ENCODE data around the gene LIMS1. TPM values are rescaled to one million over a fixed set of nuclear protein-coding genes. Genes with fewer than 3 reads are reported as not detected.

The LIMS1 gene
- total and polyA plus RNA-seq, 5 experiments from 2014 or later = 20.9 to 25.9 (median 21.9) TPM

DNA sequence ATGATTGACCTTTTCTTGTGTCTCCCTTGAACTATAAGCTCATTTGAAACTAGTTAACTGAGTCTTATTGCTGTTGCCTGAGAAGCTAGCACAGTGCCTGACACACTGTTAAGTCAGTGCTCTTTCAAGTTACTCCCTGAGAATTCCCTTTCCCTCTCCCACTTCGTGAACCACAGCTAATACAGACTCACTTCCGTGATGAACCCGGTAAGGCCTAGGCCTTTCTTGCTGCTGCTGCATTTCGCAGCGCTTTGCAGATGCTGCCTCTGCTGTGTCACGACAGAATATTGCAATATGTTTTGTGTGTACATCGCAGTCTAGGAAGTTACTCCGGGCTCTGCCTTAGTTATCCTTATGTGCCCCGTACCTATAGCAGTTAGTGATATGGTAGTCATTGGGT, 42.8 kb downstream of the LIMS1 start:
- Mint-ChIP-seq H3K27me3 (no peaks in the 10 kb centered on the region), H3K4me3 (no peak overlapping the region), H3K9me3 (no peaks in the 10 kb centered on the region), H3K4me1 (peaks cover 0 to 22% (median 7%) of the 10 kb centered on the region in 4 donors), H3K27ac (no peak overlapping the region), H3K36me3 (no peaks in the 10 kb centered on the region)
- ATAC-seq = no peak
- no peak for DNase-seq
- POLR2A ChIA-PET = no interaction called here

- Mint-ChIP-seq H3K9me3 (no peaks in the 10 kb centered on the region), H3K4me3 (no peak overlapping the region), H3K4me1 (peaks cover 3 to 29% (median 11%) of the 10 kb centered on the region in 4 donors), H3K27ac (peak overlapping the region in 1 of 10 donors; percentile 27), H3K27me3 (no peaks in the 10 kb centered on the region), H3K36me3 (no peaks in the 10 kb centered on the region)
- no peak for DNase-seq
- ATAC-seq = no peak
- POLR2A ChIA-PET = no interaction called here
Observed at GRCh38 chr2:108579623-108580022, 45.4 kb downstream of the LIMS1 start.

- H3K4me3 Mint-ChIP-seq = no peak overlapping the region
Observed at GRCh38 chr2:108580050-108580449, 45.8 kb downstream of the LIMS1 start.

DNA sequence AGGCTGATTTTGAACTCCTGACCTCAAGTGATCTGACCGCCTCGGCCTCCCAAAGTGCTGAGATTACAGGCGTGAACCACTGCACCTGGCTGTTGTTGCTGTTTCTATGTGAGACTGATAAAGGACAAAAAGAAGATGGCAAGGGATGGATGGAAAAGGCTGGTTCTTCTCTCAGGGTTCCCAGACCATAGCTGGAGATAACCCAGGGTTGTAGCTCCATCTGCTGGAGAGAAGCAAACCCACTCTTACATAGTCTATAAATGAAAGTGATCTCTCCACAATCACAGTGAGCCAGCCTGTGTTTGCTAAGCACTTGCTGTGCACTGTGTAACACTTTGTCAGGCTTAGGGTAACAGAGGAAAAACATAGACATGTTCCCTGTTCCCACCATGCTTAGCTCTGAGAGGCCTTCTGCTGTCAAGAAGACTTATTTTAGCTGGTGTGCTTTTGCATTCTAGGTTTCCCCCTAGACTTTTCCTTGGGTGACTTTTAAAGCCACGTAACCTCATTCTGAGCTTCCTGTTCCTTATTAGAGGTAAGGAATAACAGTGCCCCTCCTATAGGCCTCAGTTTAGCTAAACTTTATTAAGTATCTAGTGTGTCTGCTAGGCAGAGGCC, 49.7 kb downstream of the LIMS1 start:
- ATAC-seq = peak; percentile 84 to 87
- Mint-ChIP-seq H3K4me3 (peak overlapping the region in 1 of 10 donors; percentile 54), H3K9me3 (no peaks in the 10 kb centered on the region), H3K36me3 (no peaks in the 10 kb centered on the region), H3K27ac (peak overlapping the region in 4 of 10 donors; percentile 16 to 82 (median 42)), H3K4me1 (peaks cover 9 to 48% (median 17%) of the 10 kb centered on the region in 4 donors), H3K27me3 (no peaks in the 10 kb centered on the region)
- POLR2A ChIA-PET = no interaction called here
- DNase-seq = peak; percentile 9 to 71 (median 50)

More at GRCh38 chr2:108580050-108580449, 45.8 kb downstream of the LIMS1 start:
- H3K36me3 Mint-ChIP-seq = no peaks in the 10 kb centered on the region
- peaks cover 3 to 27% (median 9%) of the 10 kb centered on the region in 4 donors for H3K4me1 Mint-ChIP-seq
- POLR2A ChIA-PET = no interaction called here
- peak overlapping the region in 2 of 10 donors; percentile 1 to 27 for H3K27ac Mint-ChIP-seq
- no peaks in the 10 kb centered on the region for H3K9me3 Mint-ChIP-seq
- H3K27me3 Mint-ChIP-seq = no peaks in the 10 kb centered on the region
- no peak for ATAC-seq
- DNase-seq = no peak

DNA sequence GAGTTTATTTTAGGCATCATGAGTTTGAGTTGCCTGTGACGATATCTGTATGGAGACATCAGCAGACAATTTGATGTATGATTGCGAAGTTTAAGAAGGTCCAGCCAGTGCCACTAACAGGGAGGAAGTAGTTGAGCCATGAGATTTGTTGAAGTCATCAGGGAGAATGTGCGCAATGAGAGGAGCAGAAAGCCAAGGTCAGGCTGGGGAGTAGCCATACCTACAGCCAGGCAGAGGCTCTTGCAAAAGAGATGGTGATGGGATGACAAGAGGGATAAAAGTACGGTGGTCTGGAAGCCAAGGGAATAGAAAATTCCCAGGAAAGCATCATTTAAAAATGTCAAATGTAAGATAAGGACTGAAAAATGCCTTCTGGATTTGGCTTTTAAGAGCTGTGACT, 51.2 kb downstream of the LIMS1 start:
- Mint-ChIP-seq H3K4me1 (peaks cover 9 to 50% (median 15%) of the 10 kb centered on the region in 4 donors), H3K36me3 (no peaks in the 10 kb centered on the region), H3K27ac (peak overlapping the region in 3 of 10 donors; percentile 16 to 64 (median 46)), H3K4me3 (peak overlapping the region in 1 of 10 donors; percentile 43), H3K27me3 (no peaks in the 10 kb centered on the region), H3K9me3 (no peaks in the 10 kb centered on the region)
- no peak for DNase-seq
- POLR2A ChIA-PET = no interaction called here
- ATAC-seq = no peak

GRCh38 chr2:108586116-108586515, 51.8 kb downstream of the LIMS1 start:
- H3K27me3 Mint-ChIP-seq = no peaks in the 10 kb centered on the region
- POLR2A ChIA-PET = no interaction called here
- H3K36me3 Mint-ChIP-seq = no peaks in the 10 kb centered on the region
- no peak overlapping the region for H3K4me3 Mint-ChIP-seq
- H3K9me3 Mint-ChIP-seq = no peaks in the 10 kb centered on the region
- no peak for DNase-seq
- no peak for ATAC-seq
- H3K4me1 Mint-ChIP-seq = peaks cover 9 to 54% (median 15%) of the 10 kb centered on the region in 4 donors
- H3K27ac Mint-ChIP-seq = peak overlapping the region in 1 of 10 donors; percentile 41

- POLR2A ChIA-PET = no interaction called here
- H3K27me3 Mint-ChIP-seq = no peaks in the 10 kb centered on the region
- no peak overlapping the region for H3K4me3 Mint-ChIP-seq
- DNase-seq (no peak), ATAC-seq (no peak)
- peaks cover 9 to 55% (median 15%) of the 10 kb centered on the region in 4 donors for H3K4me1 Mint-ChIP-seq
- no peaks in the 10 kb centered on the region for H3K36me3 Mint-ChIP-seq
- no peak overlapping the region for H3K27ac Mint-ChIP-seq
- no peaks in the 10 kb centered on the region for H3K9me3 Mint-ChIP-seq
Observed at GRCh38 chr2:108586631-108587030, 52.4 kb downstream of the LIMS1 start.

DNA sequence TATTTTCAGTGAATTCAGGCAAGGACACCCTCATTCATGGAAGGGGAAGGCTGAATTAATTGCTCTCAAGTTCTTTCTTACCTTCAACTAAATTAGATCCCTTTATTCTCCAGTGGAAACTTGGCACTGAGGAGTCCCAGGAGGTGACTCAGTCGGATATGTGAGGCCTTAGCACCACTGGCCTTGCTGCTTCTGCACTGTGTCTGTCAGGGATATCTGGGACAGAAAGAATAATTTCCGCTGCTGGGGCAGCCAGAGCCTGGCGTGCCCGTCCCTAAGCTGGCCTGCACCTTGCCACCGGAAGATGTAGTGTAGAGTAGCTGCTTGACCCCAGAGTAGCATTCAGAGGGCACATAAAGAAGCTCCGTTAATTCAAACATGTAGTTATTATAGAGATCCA, 53.4 kb downstream of the LIMS1 start:
- peak overlapping the region in 6 of 10 donors; percentile 25 to 91 (median 58) for H3K27ac Mint-ChIP-seq
- H3K27me3 Mint-ChIP-seq = no peaks in the 10 kb centered on the region
- peaks cover 9 to 55% (median 15%) of the 10 kb centered on the region in 4 donors for H3K4me1 Mint-ChIP-seq
- DNase-seq (no peak), ATAC-seq (no peak)
- POLR2A ChIA-PET = interaction anchor here (0.7 kb wide), 1 partner anchor 158 kb away, joined by 3 read pairs; no protein-coding TSS in a partner anchor
- H3K4me3 Mint-ChIP-seq = peak overlapping the region in 1 of 10 donors; percentile 36
- no peaks in the 10 kb centered on the region for H3K36me3 Mint-ChIP-seq
- no peaks in the 10 kb centered on the region for H3K9me3 Mint-ChIP-seq

DNA sequence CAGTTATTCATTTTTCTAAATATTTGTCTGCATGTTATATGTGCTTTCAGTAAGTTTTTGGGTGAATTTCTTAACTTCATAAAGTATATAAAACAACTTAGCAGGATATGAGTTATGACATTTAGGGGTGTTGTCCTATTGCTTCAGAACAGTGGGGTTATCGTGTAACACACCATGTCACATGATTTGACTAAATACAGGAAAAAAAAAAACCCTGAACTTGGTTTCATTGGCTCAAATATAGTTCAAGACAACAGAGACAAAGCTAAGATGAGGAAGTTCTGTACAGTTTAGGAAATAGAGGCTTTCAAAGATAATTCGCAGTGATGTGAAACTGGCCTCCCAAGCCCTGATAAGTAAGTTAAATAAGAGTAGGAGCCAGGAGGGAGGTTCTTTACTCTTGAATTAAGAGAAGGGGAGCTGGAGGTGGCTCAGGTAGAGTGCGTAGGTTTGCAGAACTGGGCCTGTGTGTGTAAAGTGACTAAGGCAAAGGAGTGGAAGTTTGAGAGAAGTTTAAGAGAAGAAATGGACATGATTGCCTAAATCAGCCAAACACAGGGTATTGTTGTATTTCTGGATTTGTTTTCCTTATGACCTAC, 53.9 kb downstream of the LIMS1 start:
- H3K4me3 Mint-ChIP-seq = peak overlapping the region in 4 of 10 donors; percentile 22 to 65 (median 38)
- POLR2A ChIA-PET = interaction anchor here (0.7 kb wide), 1 partner anchor 159 kb away, joined by 3 read pairs; no protein-coding TSS in a partner anchor
- no peaks in the 10 kb centered on the region for H3K9me3 Mint-ChIP-seq
- DNase-seq = no peak
- ATAC-seq = peak in 1 of 2 donors; percentile 49
- H3K27me3 Mint-ChIP-seq = no peaks in the 10 kb centered on the region
- peak overlapping the region in 9 of 10 donors; percentile 11 to 91 (median 59) for H3K27ac Mint-ChIP-seq
- H3K36me3 Mint-ChIP-seq = no peaks in the 10 kb centered on the region
- peaks cover 10 to 57% (median 15%) of the 10 kb centered on the region in 4 donors for H3K4me1 Mint-ChIP-seq

- POLR2A ChIA-PET = no interaction called here
Observed at GRCh38 chr2:108589372-108589771, 55.1 kb downstream of the LIMS1 start.

GRCh38 chr2:108589781-108590180, 55.5 kb downstream of the LIMS1 start:
- Mint-ChIP-seq H3K4me1 (peaks cover 14 to 59% (median 20%) of the 10 kb centered on the region in 4 donors), H3K36me3 (no peaks in the 10 kb centered on the region), H3K27ac (peak overlapping the region in 2 of 10 donors; percentile 35 to 69), H3K9me3 (no peaks in the 10 kb centered on the region), H3K27me3 (no peaks in the 10 kb centered on the region), H3K4me3 (peak overlapping the region in 1 of 10 donors; percentile 66)
- no peak for ATAC-seq
- DNase-seq = no peak
- POLR2A ChIA-PET = no interaction called here

More at GRCh38 chr2:108589372-108589771, 55.1 kb downstream of the LIMS1 start:
- Mint-ChIP-seq H3K27me3 (no peaks in the 10 kb centered on the region), H3K4me3 (peak overlapping the region in 1 of 10 donors; percentile 66), H3K4me1 (peaks cover 14 to 58% (median 18%) of the 10 kb centered on the region in 4 donors), H3K36me3 (no peaks in the 10 kb centered on the region), H3K27ac (peak overlapping the region in 2 of 10 donors; percentile 35 to 69), H3K9me3 (no peaks in the 10 kb centered on the region)
- DNase-seq = no peak
- ATAC-seq = no peak

DNA sequence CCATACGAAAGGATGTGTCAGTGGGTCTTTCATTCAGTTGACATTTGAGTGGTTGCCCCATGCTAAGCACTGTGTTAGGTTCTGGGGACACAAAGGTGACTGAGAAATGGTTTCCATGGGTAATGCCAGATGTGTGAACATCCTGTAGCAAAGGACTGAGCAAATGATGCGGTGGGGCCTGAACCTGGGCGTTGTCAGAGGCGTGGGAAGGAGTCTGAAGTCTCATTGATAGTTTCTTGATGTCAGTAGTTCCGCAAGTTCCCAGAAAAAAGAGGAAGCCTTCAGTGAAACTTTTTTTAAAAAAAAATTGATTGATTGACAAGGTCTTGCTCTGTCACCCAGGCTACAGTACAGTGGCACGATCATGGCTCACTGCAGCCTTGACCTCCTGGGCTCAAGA, 56.9 kb downstream of the LIMS1 start:
- Mint-ChIP-seq H3K4me3 (peak overlapping the region in 1 of 10 donors; percentile 13), H3K27ac (peak overlapping the region in 2 of 10 donors; percentile 8 to 26), H3K36me3 (no peaks in the 10 kb centered on the region), H3K4me1 (peaks cover 15 to 64% (median 28%) of the 10 kb centered on the region in 4 donors), H3K9me3 (no peaks in the 10 kb centered on the region), H3K27me3 (no peaks in the 10 kb centered on the region)
- no peak for ATAC-seq
- DNase-seq = no peak
- POLR2A ChIA-PET = no interaction called here

DNA sequence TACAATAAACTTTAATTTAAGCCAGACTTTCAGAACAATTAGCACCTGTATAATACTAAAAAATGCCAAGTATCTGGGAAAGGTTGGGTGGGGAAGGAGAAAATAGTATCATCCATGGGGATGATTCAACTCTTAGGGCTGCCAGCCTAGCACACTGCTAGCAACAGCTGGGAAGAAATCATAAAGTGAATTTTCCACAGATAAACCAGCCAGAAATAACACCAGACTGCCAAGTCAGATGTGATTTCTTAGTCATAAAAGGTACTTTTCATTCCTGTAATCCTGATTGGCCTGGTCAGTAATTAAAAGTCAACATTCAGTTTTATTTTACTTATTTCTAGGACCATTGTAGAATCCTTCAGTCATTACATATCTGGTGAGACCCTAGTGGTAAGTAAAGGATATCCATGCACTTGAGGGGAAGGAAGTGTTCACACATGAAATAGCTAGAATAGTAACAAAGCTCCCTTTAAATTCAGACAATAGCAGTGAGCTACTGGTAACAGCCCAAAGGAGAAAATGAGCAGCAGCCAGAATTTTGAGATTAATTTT, 59.4 kb downstream of the LIMS1 start:
- no peaks in the 10 kb centered on the region for H3K9me3 Mint-ChIP-seq
- no peaks in the 10 kb centered on the region for H3K36me3 Mint-ChIP-seq
- no peaks in the 10 kb centered on the region for H3K27me3 Mint-ChIP-seq
- no peak overlapping the region for H3K4me3 Mint-ChIP-seq
- DNase-seq (no peak), ATAC-seq (peak in 1 of 2 donors; percentile 37)
- POLR2A ChIA-PET = no interaction called here
- H3K4me1 Mint-ChIP-seq = peaks cover 10 to 58% (median 19%) of the 10 kb centered on the region in 4 donors
- H3K27ac Mint-ChIP-seq = peak overlapping the region in 3 of 10 donors; percentile 12 to 51 (median 13)

All from naive thymus-derived CD8-positive, alpha-beta T cell (primary cell).